GM12878 (cell line): Measurements from ENCODE around the gene ALDH1A2. TPM values are rescaled to one million over a fixed set of nuclear protein-coding genes. Genes with fewer than 3 reads are reported as not detected.

ENCODE experiments used
- ATAC-seq: fragments of 200-7000 bp; cut with Tn5 transposase; 3 replicates; pipeline ENCODE4 v1.9.1; 2020; ENCODE audit warnings: mild to moderate bottlenecking, moderate library complexity
- BruUV-seq: library from RNA; stranded (reverse); fragments of 400-500 nt; replicated peaks from 2 replicates; lab custom pipeline; 2021; lab: Mats Ljungman, UMichigan
- CTCF ChIA-PET: fragments of 300-600 bp; sonication (Branson Sonifier 250); formaldehyde crosslinking; extraction: SDS; loops from one replicate; lab custom pipeline; 2021; ENCODE audit warnings: inconsistent platforms; lab: Yijun Ruan, JAX
- POLR2A ChIA-PET: fragments of 350-600 bp; formaldehyde crosslinking; extraction: SDS; loops from one replicate; lab custom pipeline; 2021; ENCODE audit warnings: inconsistent platforms; lab: Charles Lee
- RAD21 ChIA-PET: fragments of 300-600 bp; sonication (Branson Sonifier 250); formaldehyde crosslinking; loops from one replicate; lab custom pipeline; 2023; ENCODE audit warnings: antibody characterized with exemption; ENCODE audit not compliant: unreplicated experiment; lab: Charles Lee
- SMC1A ChIA-PET: fragments of 300-600 bp; sonication (Branson Sonifier 250); formaldehyde crosslinking; loops from one replicate; lab custom pipeline; 2023; ENCODE audit not compliant: unreplicated experiment, uncharacterized antibody; lab: Charles Lee
- DNase-seq: peaks from one replicate; pipeline ENCODE4 v3.0.0-alpha.2; 2011; ENCODE audit warnings: low read depth, low spot score
- FAIRE-seq: peaks from 3 replicates; lab custom pipeline; 2011; peaks lifted over from hg19 to GRCh38; lab: Jason Lieb, UNC
- H2AFZ ChIP-seq: 2 replicates; pipeline ENCODE4 v1.6.0; 2011; ENCODE audit warnings: low read depth, low read length, control low read depth; ENCODE audit not compliant: control insufficient read depth
- H3K27ac ChIP-seq: 2 replicates; pipeline ENCODE4 v1.5.1; 2011; ENCODE audit warnings: control low read depth; ENCODE audit not compliant: control insufficient read depth, insufficient read depth
- H3K27me3 ChIP-seq, 2 experiments: replicated peaks in 1 of 2; 2 replicates each; pipeline versions ENCODE4 v1.6.0 to v1.6.1; 2011; ENCODE audit warnings: low read length in 1 of 2; ENCODE audit not compliant: control insufficient read depth in 2 of 2, insufficient read depth in 2 of 2
- H3K36me3 ChIP-seq, 2 experiments: 2 replicates each; pipeline ENCODE4 v1.5.1; 2011; ENCODE audit warnings: low read length in 1 of 2; ENCODE audit not compliant: control insufficient read depth in 2 of 2, insufficient read depth in 2 of 2
- H3K4me1 ChIP-seq: 2 replicates; pipeline ENCODE4 v1.6.1; 2011; ENCODE audit warnings: mild to moderate bottlenecking, low read length, moderate library complexity, mixed read lengths; ENCODE audit not compliant: control insufficient read depth, insufficient read depth
- H3K4me2 ChIP-seq: 2 replicates; pipeline ENCODE4 v1.6.0; 2011; ENCODE audit warnings: control low read depth; ENCODE audit not compliant: control insufficient read depth, insufficient read depth
- H3K4me3 ChIP-seq: fragments of 200-600 bp; sonication (generic); 2 replicates; pipeline ENCODE4 v1.5.1; 2016
- H3K79me2 ChIP-seq: 2 replicates; pipeline ENCODE4 v1.6.0; 2011; ENCODE audit warnings: low read length; ENCODE audit not compliant: control insufficient read depth, insufficient read depth
- H3K9ac ChIP-seq: 2 replicates; pipeline ENCODE4 v1.8.0; 2011; ENCODE audit warnings: low read length, control low read depth, mixed read lengths; ENCODE audit not compliant: control insufficient read depth, insufficient read depth
- H3K9me3 ChIP-seq: replicated peaks from 3 replicates; pipeline ENCODE4 v1.5.1; 2011; ENCODE audit warnings: mild to moderate bottlenecking, low read length; ENCODE audit not compliant: control insufficient read depth, insufficient read depth
- H4K20me1 ChIP-seq: 2 replicates; pipeline ENCODE4 v1.6.0; 2011; ENCODE audit not compliant: control insufficient read depth, insufficient read depth
- BACH1 ChIP-seq: fragments of 450-650 bp; IDR thresholded peaks from 2 replicates; pipeline ENCODE4 v1.6.1; 2017; ENCODE audit warnings: mild to moderate bottlenecking, borderline replicate concordance
- CHD1 ChIP-seq: IDR thresholded peaks from 2 replicates; pipeline ENCODE4 v1.6.1; 2012; ENCODE audit warnings: low read depth, low read length, improper control_type of control experiment
- GABPA ChIP-seq: IDR thresholded peaks from 2 replicates; pipeline ENCODE4 v1.6.1; 2014; ENCODE audit warnings: antibody characterized with exemption, low read depth, mild to moderate bottlenecking, inconsistent platforms
- HDAC2 ChIP-seq: fragments of 200-600 bp; sonication (generic); IDR thresholded peaks from 2 replicates; pipeline ENCODE4 v1.6.1; 2017
- MEF2A ChIP-seq: IDR thresholded peaks from 2 replicates; pipeline ENCODE4 v1.6.1; 2011; ENCODE audit warnings: low read depth, mild to moderate bottlenecking, low read length, moderate library complexity; ENCODE audit not compliant: insufficient read depth
- NFYB ChIP-seq: IDR thresholded peaks from 2 replicates; pipeline ENCODE4 v1.6.1; 2011; ENCODE audit warnings: low read depth, mild to moderate bottlenecking, low read length, improper control_type of control experiment, moderate library complexity; ENCODE audit not compliant: insufficient read depth
- PML ChIP-seq: IDR thresholded peaks from 2 replicates; pipeline ENCODE4 v1.6.1; 2012; ENCODE audit warnings: low read length, inconsistent platforms
- SMAD1 ChIP-seq: fragments of 450-650 bp; IDR thresholded peaks from 2 replicates; pipeline ENCODE4 v1.6.1; 2018; ENCODE audit warnings: mild to moderate bottlenecking, low read depth; ENCODE audit not compliant: partially characterized antibody
- SPI1 ChIP-seq: IDR thresholded peaks from 2 replicates; pipeline ENCODE4 v1.6.1; 2011; ENCODE audit warnings: low read depth, mild to moderate bottlenecking, low read length, moderate library complexity, borderline replicate concordance; ENCODE audit not compliant: insufficient read depth
- SREBF1 ChIP-seq: IDR thresholded peaks from 2 replicates; pipeline ENCODE4 v1.6.1; 2012; ENCODE audit warnings: mild to moderate bottlenecking, low read length
- ZNF24 ChIP-seq: fragments of 450-650 bp; IDR thresholded peaks from 2 replicates; pipeline ENCODE4 v1.6.1; 2017; ENCODE audit warnings: antibody characterized with exemption, mild to moderate bottlenecking
- ZNF384 ChIP-seq: IDR thresholded peaks from 2 replicates; pipeline ENCODE4 v1.6.1; 2012; ENCODE audit warnings: low read depth, mild to moderate bottlenecking, low read length, improper control_type of control experiment, borderline replicate concordance
- WGBS: methylation state at CpG from one replicate; pipeline ENCODE4 v1.1.6; 2016; ENCODE audit warnings: low lambda C conversion rate; ENCODE audit not compliant: insufficient replicate concordance, insufficient coverage; ENCODE audit errors: missing lambda C conversion rate; 5-methylcytosine and 5-hydroxymethylcytosine counted together
- in situ Hi-C: fragments of 300-500 bp; cut with MboI; formaldehyde crosslinking; loops from 9 replicates; pipeline ENCODE4 v1.14.3; 2018; ENCODE audit warnings: mixed read lengths
- intact Hi-C: fragments of 100-400 bp; cut with micrococcal nuclease; formaldehyde crosslinking; loops from one replicate; pipeline ENCODE4 v1.14.2; 2022; ENCODE audit not compliant: unreplicated experiment
- polyA plus RNA-seq, 11 experiments: library from polyadenylated mRNA; depleted of rRNA in 4 of 11; unstranded in 6 of 11; stranded (reverse) in 5 of 11; fragments of >200 nt; fragmentation: Nextera tagmentation in 4 of 11; fragmentation: Illumina TruSeq in 1 of 11; extraction: Ambion mirVana in 4 of 11; extraction: Trizol in 1 of 11; gene quantifications; 1 replicate in 1 of 11; 2 replicates in 10 of 11; pipeline versions ENCODE4 v1.2.1 to v1.2.3, GENCODE V29; 2011 to 2016; ENCODE audit warnings: inconsistent platforms in 2 of 11, missing spikeins in 2 of 11, low read depth in 1 of 11
- total RNA-seq, 4 experiments: library from RNA; depleted of rRNA in 3 of 4; stranded (reverse); fragments of >200 nt in 3 of 4; fragmentation: Illumina TruSeq in 1 of 4; extraction: Trizol in 1 of 4; gene quantifications; 2 replicates each; pipeline versions ENCODE4 v1.2.1 to v1.2.3, GENCODE V29; 2013 to 2021
- TF ChIP-seq, protein P1 (sequence below): fragments of 450-650 bp; IDR thresholded peaks from 2 replicates; pipeline ENCODE4 v1.6.1; 2017; ENCODE audit warnings: mild to moderate bottlenecking
- TF ChIP-seq, protein P2 (sequence below): fragments of 450-650 bp; IDR thresholded peaks from 2 replicates; pipeline ENCODE4 v1.6.1; 2017; ENCODE audit warnings: mild to moderate bottlenecking, low read depth, inconsistent platforms; ENCODE audit not compliant: poor library complexity, severe bottlenecking
- TF ChIP-seq, protein P3 (sequence below): IDR thresholded peaks from 2 replicates; pipeline ENCODE4 v1.6.1; 2012; ENCODE audit warnings: low read depth, low read length, improper control_type of control experiment
- TF ChIP-seq, protein P4 (sequence below): IDR thresholded peaks from 2 replicates; pipeline ENCODE4 v1.6.1; 2011; ENCODE audit warnings: borderline replicate concordance, low read depth, mild to moderate bottlenecking, moderate library complexity, mixed read lengths, low read length; ENCODE audit not compliant: insufficient read depth; ENCODE audit errors: extremely low read length

Gene ALDH1A2
- total and polyA plus RNA-seq, 10 of the 15 experiments (the other 5 are each of a cell fraction or from before 2014, with no cell fraction given), result 0.06 to 0.92 (median 0.18) TPM; not detected in 5

DNA sequence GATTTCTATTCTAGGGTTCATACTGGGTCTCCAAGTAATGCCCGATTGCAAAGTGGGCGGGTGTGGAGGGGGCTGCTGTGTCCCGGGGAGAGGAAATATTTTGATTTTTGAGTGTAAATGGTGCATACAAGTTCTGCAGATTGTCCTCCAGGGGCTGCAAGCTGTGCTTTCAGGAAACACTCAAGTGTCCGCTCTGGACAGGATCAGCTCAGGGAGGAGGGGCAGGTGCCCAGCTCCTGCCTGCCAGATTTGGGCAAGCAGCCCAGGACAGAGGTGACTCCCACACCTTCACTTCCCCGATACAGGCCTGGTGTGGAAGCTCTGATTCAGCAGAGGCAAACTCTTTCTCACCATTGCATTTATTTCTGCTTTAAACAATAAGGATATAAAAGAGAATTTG lies 142.7 kb downstream of the ALDH1A2 start (continued):
- TF ChIP-seq, protein P1, sequence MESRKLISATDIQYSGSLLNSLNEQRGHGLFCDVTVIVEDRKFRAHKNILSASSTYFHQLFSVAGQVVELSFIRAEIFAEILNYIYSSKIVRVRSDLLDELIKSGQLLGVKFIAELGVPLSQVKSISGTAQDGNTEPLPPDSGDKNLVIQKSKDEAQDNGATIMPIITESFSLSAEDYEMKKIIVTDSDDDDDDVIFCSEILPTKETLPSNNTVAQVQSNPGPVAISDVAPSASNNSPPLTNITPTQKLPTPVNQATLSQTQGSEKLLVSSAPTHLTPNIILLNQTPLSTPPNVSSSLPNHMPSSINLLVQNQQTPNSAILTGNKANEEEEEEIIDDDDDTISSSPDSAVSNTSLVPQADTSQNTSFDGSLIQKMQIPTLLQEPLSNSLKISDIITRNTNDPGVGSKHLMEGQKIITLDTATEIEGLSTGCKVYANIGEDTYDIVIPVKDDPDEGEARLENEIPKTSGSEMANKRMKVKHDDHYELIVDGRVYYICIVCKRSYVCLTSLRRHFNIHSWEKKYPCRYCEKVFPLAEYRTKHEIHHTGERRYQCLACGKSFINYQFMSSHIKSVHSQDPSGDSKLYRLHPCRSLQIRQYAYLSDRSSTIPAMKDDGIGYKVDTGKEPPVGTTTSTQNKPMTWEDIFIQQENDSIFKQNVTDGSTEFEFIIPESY, result no peak
- no peak for TF ChIP-seq HDAC2

DNA sequence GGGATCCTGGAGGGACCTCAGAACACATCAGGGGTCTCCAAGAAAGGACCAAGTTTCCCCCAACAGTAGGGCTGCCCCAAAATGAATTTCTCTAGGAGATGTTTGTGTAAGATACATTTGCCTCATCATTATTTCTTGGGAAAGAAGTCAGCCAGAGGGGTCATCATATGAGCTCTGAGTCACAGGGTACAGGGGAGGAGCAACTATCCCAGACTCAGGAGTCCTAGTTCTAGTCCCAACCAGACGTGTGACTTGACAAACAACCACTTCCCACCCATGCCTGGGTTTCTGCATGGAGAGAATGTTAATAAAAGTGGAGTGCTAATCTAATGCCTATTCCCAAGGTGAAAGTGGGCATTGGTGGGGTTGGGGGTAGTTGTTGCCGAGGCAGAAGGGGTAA lies 144.1 kb downstream of the ALDH1A2 start:
- H3K4me1 ChIP-seq, result no peaks in the 10 kb centered on the region
- no peaks in the 10 kb centered on the region; a peak in 2 of 4 replicates for H3K27me3 ChIP-seq
- no peak for ATAC-seq
- SMC1A ChIA-PET, result no interaction called here
- 5% methylated on average over 2 of the region's 2 CpGs for WGBS
- no peak overlapping the region for H3K4me3 ChIP-seq
- no peaks in the 10 kb centered on the region for H4K20me1 ChIP-seq
- intact Hi-C loops, result no loop called here
- FAIRE-seq, result no peak
- H3K4me2 ChIP-seq, result no peak overlapping the region
- no peak for DNase-seq
- POLR2A ChIA-PET, result no interaction called here
- no peaks in the 10 kb centered on the region for H3K9me3 ChIP-seq
- no peak overlapping the region for H3K27ac ChIP-seq
- no peak overlapping the region for H2AFZ ChIP-seq
- no peaks in the 10 kb centered on the region for H3K36me3 ChIP-seq
- in situ Hi-C loops, result no loop called here
- CTCF ChIA-PET, result no interaction called here
- RAD21 ChIA-PET, result no interaction called here
- no peak overlapping the region for H3K9ac ChIP-seq
- H3K79me2 ChIP-seq, result no peaks in the 10 kb centered on the region
- no TSS peak for BruUV-seq
- TF ChIP-seq, protein P2, sequence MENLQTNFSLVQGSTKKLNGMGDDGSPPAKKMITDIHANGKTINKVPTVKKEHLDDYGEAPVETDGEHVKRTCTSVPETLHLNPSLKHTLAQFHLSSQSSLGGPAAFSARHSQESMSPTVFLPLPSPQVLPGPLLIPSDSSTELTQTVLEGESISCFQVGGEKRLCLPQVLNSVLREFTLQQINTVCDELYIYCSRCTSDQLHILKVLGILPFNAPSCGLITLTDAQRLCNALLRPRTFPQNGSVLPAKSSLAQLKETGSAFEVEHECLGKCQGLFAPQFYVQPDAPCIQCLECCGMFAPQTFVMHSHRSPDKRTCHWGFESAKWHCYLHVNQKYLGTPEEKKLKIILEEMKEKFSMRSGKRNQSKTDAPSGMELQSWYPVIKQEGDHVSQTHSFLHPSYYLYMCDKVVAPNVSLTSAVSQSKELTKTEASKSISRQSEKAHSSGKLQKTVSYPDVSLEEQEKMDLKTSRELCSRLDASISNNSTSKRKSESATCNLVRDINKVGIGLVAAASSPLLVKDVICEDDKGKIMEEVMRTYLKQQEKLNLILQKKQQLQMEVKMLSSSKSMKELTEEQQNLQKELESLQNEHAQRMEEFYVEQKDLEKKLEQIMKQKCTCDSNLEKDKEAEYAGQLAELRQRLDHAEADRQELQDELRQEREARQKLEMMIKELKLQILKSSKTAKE, result no peak
- no peak for TF ChIP-seq ZNF384
- TF ChIP-seq ZNF24, result no peak
- TF ChIP-seq CHD1, result no peak
- no peak for TF ChIP-seq GABPA
- TF ChIP-seq, protein P1, result no peak
- TF ChIP-seq MEF2A, result no peak
- no peak for TF ChIP-seq SREBF1
- TF ChIP-seq SMAD1, result no peak
- TF ChIP-seq PML, result no peak
- no peak for TF ChIP-seq BACH1
- TF ChIP-seq SPI1, result no peak
- TF ChIP-seq, protein P3, sequence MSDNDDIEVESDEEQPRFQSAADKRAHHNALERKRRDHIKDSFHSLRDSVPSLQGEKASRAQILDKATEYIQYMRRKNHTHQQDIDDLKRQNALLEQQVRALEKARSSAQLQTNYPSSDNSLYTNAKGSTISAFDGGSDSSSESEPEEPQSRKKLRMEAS, result no peak
- no peak for TF ChIP-seq NFYB
- TF ChIP-seq, protein P4, sequence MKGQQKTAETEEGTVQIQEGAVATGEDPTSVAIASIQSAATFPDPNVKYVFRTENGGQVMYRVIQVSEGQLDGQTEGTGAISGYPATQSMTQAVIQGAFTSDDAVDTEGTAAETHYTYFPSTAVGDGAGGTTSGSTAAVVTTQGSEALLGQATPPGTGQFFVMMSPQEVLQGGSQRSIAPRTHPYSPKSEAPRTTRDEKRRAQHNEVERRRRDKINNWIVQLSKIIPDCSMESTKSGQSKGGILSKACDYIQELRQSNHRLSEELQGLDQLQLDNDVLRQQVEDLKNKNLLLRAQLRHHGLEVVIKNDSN, result no peak
